ENCODE data around the gene TFAM.
"Not testable (repeated sequence)": the region's sequence is repeated elsewhere in the genome, so short reads cannot be mapped to it uniquely, and the experiment has no call there.

Gene TFAM

DNA sequence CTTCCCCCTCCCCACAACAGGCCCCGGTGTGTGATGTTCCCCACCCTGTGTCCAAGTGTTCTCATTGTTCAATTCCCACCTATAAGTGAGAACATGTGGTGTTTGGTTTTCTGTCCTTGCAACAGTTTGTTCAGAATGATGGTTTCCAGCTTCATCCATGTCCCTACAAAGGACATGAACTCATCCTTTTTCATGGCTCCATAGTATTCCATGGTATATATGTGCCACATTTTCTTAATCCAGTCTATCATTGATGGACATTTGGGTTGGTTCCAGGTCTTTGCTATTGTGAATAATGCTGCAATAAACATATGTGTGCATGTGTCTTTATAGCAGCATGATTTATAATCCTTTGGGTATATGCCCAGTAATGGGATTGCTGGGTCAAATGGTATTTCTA is 43.2 kb downstream of the TFAM start:
- H3K27ac ChIP-seq (ENCODE audit: insufficient read depth, low read length, poor library complexity, severe bottlenecking); H3K27me3 ChIP-seq (replicated peaks; ENCODE audit: control insufficient read depth, insufficient read depth, low read length, poor library complexity, severe bottlenecking); DNase-seq; H3K36me3 ChIP-seq (ENCODE audit: control insufficient read depth, insufficient read depth, low read length); H3K4me1 ChIP-seq (ENCODE audit: control insufficient read depth, insufficient read depth, low read length, poor library complexity, severe bottlenecking); H3K4me3 ChIP-seq (ENCODE audit: insufficient read depth, low read depth, low read length, poor library complexity, severe bottlenecking); H3K9me3 ChIP-seq (ENCODE audit: control insufficient read depth, low read length): not testable (repeated sequence)

DNA sequence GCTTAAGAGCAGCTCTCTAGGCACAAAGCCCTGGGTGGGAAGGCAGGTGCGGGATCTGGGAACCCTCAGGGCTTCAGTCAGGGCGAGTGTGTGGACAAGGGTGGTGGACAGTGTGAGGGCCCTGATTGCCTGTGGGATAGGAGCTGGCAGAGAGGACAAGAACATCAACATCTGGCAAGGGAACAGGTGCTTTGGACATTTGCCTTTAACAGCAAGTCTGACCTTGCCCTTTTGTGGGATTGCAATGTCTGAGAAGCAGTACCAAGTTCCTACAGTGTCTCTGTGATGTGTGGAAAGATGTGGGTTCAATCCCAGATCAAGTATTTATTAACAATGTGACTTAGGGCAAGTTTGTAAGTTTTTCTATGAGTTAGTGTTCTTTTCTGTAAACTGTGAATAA is 46.7 kb downstream of the TFAM start:
- Histone ChIP-seq H3K4me1 (ENCODE audit: control insufficient read depth, insufficient read depth, low read length, poor library complexity, severe bottlenecking) (no peaks in the 10 kb centered on the region), H3K4me3 (ENCODE audit: insufficient read depth, low read depth, low read length, poor library complexity, severe bottlenecking) (no peak overlapping the region)
- DNase-seq = no peak

DNA sequence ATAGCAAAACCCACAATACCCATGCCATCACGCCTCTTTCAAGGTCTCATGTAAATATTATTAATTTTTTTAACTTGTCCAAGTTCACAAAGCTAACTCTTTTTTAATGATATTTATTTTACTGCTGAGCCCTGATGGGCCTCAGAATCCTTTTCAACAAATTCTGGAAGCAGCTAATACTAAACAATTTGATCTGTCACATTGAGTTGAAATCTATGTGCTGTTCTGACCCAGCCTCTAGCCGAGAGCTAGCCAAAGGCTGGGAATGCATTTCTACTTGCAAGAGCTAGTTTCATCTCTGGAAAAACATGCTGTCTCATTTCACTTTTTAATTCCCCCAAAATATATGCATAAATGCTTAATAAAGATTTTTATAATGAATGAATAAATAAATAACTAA is 47.9 kb downstream of the TFAM start:
- H3K27me3 ChIP-seq (replicated peaks; ENCODE audit: control insufficient read depth, insufficient read depth, low read length, poor library complexity, severe bottlenecking) = no peaks in the 10 kb centered on the region
- no peaks in the 10 kb centered on the region for H3K36me3 ChIP-seq (ENCODE audit: control insufficient read depth, insufficient read depth, low read length)
- H3K4me1 ChIP-seq (ENCODE audit: control insufficient read depth, insufficient read depth, low read length, poor library complexity, severe bottlenecking) = no peaks in the 10 kb centered on the region
- no peak overlapping the region for H3K27ac ChIP-seq (ENCODE audit: insufficient read depth, low read length, poor library complexity, severe bottlenecking)
- H3K4me3 ChIP-seq (ENCODE audit: insufficient read depth, low read depth, low read length, poor library complexity, severe bottlenecking) = no peak overlapping the region
- DNase-seq = no peak
- no peaks in the 10 kb centered on the region for H3K9me3 ChIP-seq (ENCODE audit: control insufficient read depth, low read length)

More for the DNA sequence above, 46.7 kb downstream of the TFAM start:
- Histone ChIP-seq H3K9me3 (ENCODE audit: control insufficient read depth, low read length) (no peaks in the 10 kb centered on the region), H3K36me3 (ENCODE audit: control insufficient read depth, insufficient read depth, low read length) (no peaks in the 10 kb centered on the region), H3K27me3 (replicated peaks; ENCODE audit: control insufficient read depth, insufficient read depth, low read length, poor library complexity, severe bottlenecking) (no peaks in the 10 kb centered on the region), H3K27ac (ENCODE audit: insufficient read depth, low read length, poor library complexity, severe bottlenecking) (no peak overlapping the region)

DNA sequence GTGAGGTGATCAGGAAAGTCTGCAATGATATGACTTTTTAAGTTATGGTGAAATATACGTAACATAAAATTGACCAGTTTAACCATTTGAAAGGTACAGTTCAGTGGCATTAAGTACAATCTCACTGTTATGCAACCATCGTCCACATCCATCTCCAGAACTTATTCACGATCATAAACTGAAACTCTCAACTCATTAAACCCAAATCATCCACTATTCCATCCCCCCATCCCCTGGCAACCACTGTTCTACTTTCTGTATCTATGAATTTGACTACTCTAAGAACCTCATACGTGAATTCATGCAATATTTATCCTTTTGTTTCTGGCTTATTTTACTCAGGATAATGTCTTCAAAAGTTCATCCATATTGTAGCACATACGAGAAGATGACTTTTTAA is 48.4 kb downstream of the TFAM start:
- no peak overlapping the region for H3K27ac ChIP-seq (ENCODE audit: insufficient read depth, low read length, poor library complexity, severe bottlenecking)
- H3K4me1 ChIP-seq (ENCODE audit: control insufficient read depth, insufficient read depth, low read length, poor library complexity, severe bottlenecking) = no peaks in the 10 kb centered on the region
- H3K4me3 ChIP-seq (ENCODE audit: insufficient read depth, low read depth, low read length, poor library complexity, severe bottlenecking) = no peak overlapping the region
- H3K27me3 ChIP-seq (replicated peaks; ENCODE audit: control insufficient read depth, insufficient read depth, low read length, poor library complexity, severe bottlenecking) = no peaks in the 10 kb centered on the region
- H3K9me3 ChIP-seq (ENCODE audit: control insufficient read depth, low read length) = no peaks in the 10 kb centered on the region
- DNase-seq = no peak
- H3K36me3 ChIP-seq (ENCODE audit: control insufficient read depth, insufficient read depth, low read length) = no peaks in the 10 kb centered on the region

DNA sequence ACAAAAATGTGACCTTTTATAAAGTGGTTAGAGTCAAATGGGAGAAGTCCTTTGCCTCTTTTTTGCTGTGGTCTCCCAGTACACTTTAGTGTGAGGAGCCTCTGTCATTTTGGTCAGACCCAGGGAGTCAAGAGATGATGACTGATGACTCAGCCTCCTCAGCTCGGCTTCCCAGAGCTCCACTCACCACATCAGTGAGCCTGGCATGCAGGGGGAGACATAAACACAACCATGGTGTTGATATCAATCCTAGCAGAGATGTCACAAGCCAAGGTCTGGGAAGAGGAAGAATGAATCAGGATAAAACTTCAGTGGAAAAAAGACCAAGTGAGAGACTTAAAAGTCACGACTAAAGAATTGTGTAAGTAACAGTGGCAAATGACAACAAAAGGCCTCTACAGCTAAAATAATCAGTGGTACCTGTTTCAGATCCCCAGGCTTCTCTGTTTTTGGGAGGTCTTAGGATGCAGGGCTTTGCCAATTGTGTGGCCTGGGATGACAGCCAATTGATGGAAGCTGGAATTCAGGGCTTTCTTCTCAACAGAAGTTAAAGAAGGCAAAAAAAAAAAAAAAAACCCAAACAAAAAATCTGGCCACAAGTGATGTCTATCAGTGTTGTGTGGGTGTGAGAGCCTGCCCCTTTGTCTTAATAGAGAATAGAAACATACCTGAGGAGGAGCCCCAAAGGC is 50.2 kb downstream of the TFAM start:
- Histone ChIP-seq H3K27ac (ENCODE audit: insufficient read depth, low read length, poor library complexity, severe bottlenecking) (no peak overlapping the region), H3K36me3 (ENCODE audit: control insufficient read depth, insufficient read depth, low read length) (no peaks in the 10 kb centered on the region), H3K4me1 (ENCODE audit: control insufficient read depth, insufficient read depth, low read length, poor library complexity, severe bottlenecking) (no peaks in the 10 kb centered on the region), H3K4me3 (ENCODE audit: insufficient read depth, low read depth, low read length, poor library complexity, severe bottlenecking) (no peak overlapping the region), H3K9me3 (ENCODE audit: control insufficient read depth, low read length) (no peaks in the 10 kb centered on the region), H3K27me3 (replicated peaks; ENCODE audit: control insufficient read depth, insufficient read depth, low read length, poor library complexity, severe bottlenecking) (no peaks in the 10 kb centered on the region)
- DNase-seq = no peak

DNA sequence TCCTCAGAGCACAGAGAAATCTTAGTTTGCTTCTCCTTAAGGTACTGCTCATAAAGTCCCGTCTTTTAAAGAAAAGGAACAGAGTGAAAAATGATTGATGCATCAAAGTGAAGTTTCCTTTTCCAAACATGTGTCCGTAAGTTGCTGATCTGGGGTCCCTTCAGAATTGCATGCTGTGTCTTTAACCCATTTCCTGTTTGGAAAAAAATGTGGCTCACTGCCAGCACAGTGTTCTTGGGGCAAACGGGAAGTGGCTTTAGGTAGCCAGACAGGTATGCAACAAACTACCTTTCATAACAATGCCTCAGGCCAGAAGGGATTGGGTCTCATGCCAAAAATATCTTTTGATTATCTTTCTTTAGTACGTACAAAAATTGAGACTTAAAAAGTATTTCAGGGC is 50.9 kb downstream of the TFAM start:
- H3K4me3 ChIP-seq (ENCODE audit: insufficient read depth, low read depth, low read length, poor library complexity, severe bottlenecking) = no peak overlapping the region
- H3K27me3 ChIP-seq (replicated peaks; ENCODE audit: control insufficient read depth, insufficient read depth, low read length, poor library complexity, severe bottlenecking) = no peaks in the 10 kb centered on the region
- no peaks in the 10 kb centered on the region for H3K36me3 ChIP-seq (ENCODE audit: control insufficient read depth, insufficient read depth, low read length)
- no peaks in the 10 kb centered on the region for H3K4me1 ChIP-seq (ENCODE audit: control insufficient read depth, insufficient read depth, low read length, poor library complexity, severe bottlenecking)
- no peaks in the 10 kb centered on the region for H3K9me3 ChIP-seq (ENCODE audit: control insufficient read depth, low read length)
- no peak for DNase-seq
- no peak overlapping the region for H3K27ac ChIP-seq (ENCODE audit: insufficient read depth, low read length, poor library complexity, severe bottlenecking)

DNA sequence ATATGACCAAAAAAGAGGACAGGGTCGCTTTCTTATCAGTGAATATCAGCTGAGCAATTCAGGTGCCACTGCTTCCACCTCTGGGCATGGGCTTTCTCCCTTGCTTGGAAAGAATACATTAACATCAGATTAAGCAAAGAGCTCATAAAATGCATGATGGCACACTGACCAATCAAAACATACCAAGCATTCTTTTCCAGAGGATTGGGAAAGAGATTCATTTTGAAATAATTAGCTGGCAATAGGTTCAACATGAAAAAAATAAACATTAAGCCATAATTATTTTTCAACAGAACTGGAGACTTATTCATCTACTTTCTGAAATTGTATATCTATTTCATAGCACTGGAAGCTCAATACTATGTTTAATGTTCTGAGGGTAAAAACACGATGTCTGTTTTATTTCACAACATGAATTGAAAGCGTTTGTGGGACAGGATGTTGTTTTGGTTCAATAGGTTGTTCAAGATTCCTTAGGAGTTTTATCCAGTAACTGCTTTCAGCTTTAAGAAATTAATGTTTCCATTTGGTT is 53.2 kb downstream of the TFAM start:
- Histone ChIP-seq H3K36me3 (ENCODE audit: control insufficient read depth, insufficient read depth, low read length) (no peaks in the 10 kb centered on the region), H3K27ac (ENCODE audit: insufficient read depth, low read length, poor library complexity, severe bottlenecking) (no peak overlapping the region), H3K27me3 (replicated peaks; ENCODE audit: control insufficient read depth, insufficient read depth, low read length, poor library complexity, severe bottlenecking) (no peaks in the 10 kb centered on the region), H3K9me3 (ENCODE audit: control insufficient read depth, low read length) (no peaks in the 10 kb centered on the region), H3K4me1 (ENCODE audit: control insufficient read depth, insufficient read depth, low read length, poor library complexity, severe bottlenecking) (no peaks in the 10 kb centered on the region), H3K4me3 (ENCODE audit: insufficient read depth, low read depth, low read length, poor library complexity, severe bottlenecking) (no peak overlapping the region)
- no peak for DNase-seq

DNA sequence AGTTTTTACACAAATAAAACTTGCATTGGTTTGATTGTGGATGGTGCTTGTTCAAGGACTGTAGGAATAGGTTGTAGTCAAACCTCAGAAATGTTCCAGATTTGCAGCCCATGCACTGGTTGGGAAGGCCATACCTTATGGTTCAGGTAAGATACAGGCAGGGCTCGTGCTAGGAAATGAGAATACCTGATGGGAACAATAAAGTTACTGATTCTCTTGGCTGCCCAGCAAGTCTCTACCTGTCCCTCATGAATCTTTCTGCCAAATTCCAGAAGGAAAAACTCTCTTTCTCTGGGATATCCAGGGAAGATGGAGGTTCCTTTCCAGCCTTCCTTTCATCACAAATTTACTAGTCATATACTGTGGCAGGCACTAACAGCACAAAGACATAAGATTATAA is 53.8 kb downstream of the TFAM start:
- Histone ChIP-seq H3K9me3 (ENCODE audit: control insufficient read depth, low read length) (no peaks in the 10 kb centered on the region), H3K27me3 (replicated peaks; ENCODE audit: control insufficient read depth, insufficient read depth, low read length, poor library complexity, severe bottlenecking) (no peaks in the 10 kb centered on the region), H3K36me3 (ENCODE audit: control insufficient read depth, insufficient read depth, low read length) (no peaks in the 10 kb centered on the region), H3K4me1 (ENCODE audit: control insufficient read depth, insufficient read depth, low read length, poor library complexity, severe bottlenecking) (no peaks in the 10 kb centered on the region), H3K27ac (ENCODE audit: insufficient read depth, low read length, poor library complexity, severe bottlenecking) (no peak overlapping the region), H3K4me3 (ENCODE audit: insufficient read depth, low read depth, low read length, poor library complexity, severe bottlenecking) (no peak overlapping the region)
- no peak for DNase-seq

DNA sequence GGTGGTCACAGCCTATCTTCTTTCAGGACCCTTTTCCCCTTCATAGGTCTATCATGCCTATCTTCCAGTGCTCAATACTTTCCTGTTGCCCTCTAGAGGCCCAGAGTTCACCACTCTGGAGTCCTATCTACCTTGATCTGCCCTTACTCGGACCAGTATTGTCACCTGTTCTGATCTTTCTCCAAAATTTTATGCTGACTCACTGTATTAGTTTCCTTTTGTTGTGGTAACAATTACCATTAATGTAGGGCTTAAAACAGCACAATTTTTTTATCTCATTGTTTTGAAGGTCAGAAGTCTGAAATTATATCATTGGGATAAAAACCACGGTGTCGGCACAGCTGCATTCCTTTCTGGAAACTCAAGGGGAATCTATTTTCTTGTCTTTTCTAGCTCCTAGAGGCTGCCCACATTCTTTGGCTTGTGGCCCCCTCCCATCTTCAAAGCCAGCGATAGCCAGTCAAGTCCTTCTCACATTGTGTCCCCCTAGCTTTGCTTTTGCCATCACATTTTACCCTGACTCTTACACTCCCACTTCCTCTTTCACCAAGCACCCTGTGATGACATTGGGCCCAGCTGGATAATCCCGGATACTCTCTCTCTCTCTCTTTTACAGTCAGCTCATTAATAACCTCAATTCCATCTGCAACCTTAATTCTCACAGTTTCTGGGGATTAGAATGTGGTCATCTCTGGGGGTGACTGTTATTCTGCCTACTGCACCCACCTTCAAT is 54.6 kb downstream of the TFAM start:
- H3K4me1 ChIP-seq (ENCODE audit: control insufficient read depth, insufficient read depth, low read length, poor library complexity, severe bottlenecking) = no peaks in the 10 kb centered on the region
- no peaks in the 10 kb centered on the region for H3K27me3 ChIP-seq (replicated peaks; ENCODE audit: control insufficient read depth, insufficient read depth, low read length, poor library complexity, severe bottlenecking)
- no peaks in the 10 kb centered on the region for H3K36me3 ChIP-seq (ENCODE audit: control insufficient read depth, insufficient read depth, low read length)
- H3K9me3 ChIP-seq (ENCODE audit: control insufficient read depth, low read length) = no peaks in the 10 kb centered on the region
- no peak for DNase-seq
- no peak overlapping the region for H3K4me3 ChIP-seq (ENCODE audit: insufficient read depth, low read depth, low read length, poor library complexity, severe bottlenecking)
- H3K27ac ChIP-seq (ENCODE audit: insufficient read depth, low read length, poor library complexity, severe bottlenecking) = no peak overlapping the region

DNA sequence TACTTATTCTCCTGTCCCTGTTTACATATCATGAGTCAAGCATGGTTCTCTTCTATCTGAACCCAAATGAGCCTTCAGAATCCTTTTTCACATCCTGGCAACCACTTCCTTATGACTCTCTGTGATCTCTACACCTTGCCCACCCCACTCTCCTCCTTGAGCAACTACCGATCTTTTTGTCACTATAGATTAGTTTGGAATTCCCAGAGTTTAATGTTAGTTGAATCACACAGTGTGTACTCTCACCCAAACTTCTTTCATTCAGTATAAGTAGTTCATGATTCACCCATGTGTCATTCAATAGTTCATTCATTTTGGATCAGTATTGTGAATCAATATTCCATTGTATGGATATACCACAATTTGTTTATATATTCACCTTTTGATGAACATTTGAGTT is 55.3 kb downstream of the TFAM start:
- Histone ChIP-seq H3K9me3 (ENCODE audit: control insufficient read depth, low read length) (no peaks in the 10 kb centered on the region), H3K36me3 (ENCODE audit: control insufficient read depth, insufficient read depth, low read length) (no peaks in the 10 kb centered on the region), H3K27me3 (replicated peaks; ENCODE audit: control insufficient read depth, insufficient read depth, low read length, poor library complexity, severe bottlenecking) (no peaks in the 10 kb centered on the region), H3K27ac (ENCODE audit: insufficient read depth, low read length, poor library complexity, severe bottlenecking) (no peak overlapping the region), H3K4me1 (ENCODE audit: control insufficient read depth, insufficient read depth, low read length, poor library complexity, severe bottlenecking) (no peaks in the 10 kb centered on the region), H3K4me3 (ENCODE audit: insufficient read depth, low read depth, low read length, poor library complexity, severe bottlenecking) (no peak overlapping the region)
- DNase-seq = no peak
